SJCRH30 (cell line): ENCODE results near the gene INIP. TPM values are rescaled to one million over a fixed set of nuclear protein-coding genes. Genes with fewer than 3 reads are reported as not detected.

ENCODE experiments used
- DNase-seq, 2 experiments: peaks; one replicate each; pipeline ENCODE4 v3.0.0-alpha.2; 2015 to 2020
- H3K27ac ChIP-seq: fragments of 250-450 bp; sonication (Bioruptor Pico); 2 replicates; pipeline ENCODE4 v1.5.1; 2020; ENCODE audit warnings: mild to moderate bottlenecking, moderate library complexity
- H3K27me3 ChIP-seq: fragments of 250-450 bp; sonication (Bioruptor Pico); 2 replicates; pipeline ENCODE4 v1.5.1; 2020; ENCODE audit warnings: mild to moderate bottlenecking, moderate library complexity
- H3K36me3 ChIP-seq: fragments of 250-450 bp; sonication (Bioruptor Pico); 2 replicates; pipeline ENCODE4 v1.5.1; 2020; ENCODE audit warnings: mild to moderate bottlenecking, moderate library complexity
- H3K4me1 ChIP-seq: fragments of 250-450 bp; sonication (Bioruptor Pico); 2 replicates; pipeline ENCODE4 v1.5.1; 2020; ENCODE audit warnings: mild to moderate bottlenecking, moderate library complexity
- H3K4me3 ChIP-seq: fragments of 250-450 bp; sonication (Bioruptor Pico); 2 replicates; pipeline ENCODE4 v1.5.1; 2020; ENCODE audit warnings: mild to moderate bottlenecking, moderate library complexity
- H3K9me3 ChIP-seq: fragments of 250-450 bp; sonication (Bioruptor Pico); replicated peaks from 2 replicates; pipeline ENCODE4 v1.5.1; 2020; ENCODE audit warnings: mild to moderate bottlenecking, moderate library complexity
- total RNA-seq: library from RNA; depleted of rRNA; stranded (reverse); fragments of >200 nt; shearing (Covaris generic); gene quantifications from 2 replicates; pipeline ENCODE4 v1.2.3, GENCODE V29; 2014; rRNA removed

The INIP gene
- total RNA-seq, 1 experiment from 2014 or later: 43.8 TPM

- no peaks in the 10 kb centered on the region for H3K27me3 ChIP-seq
- H3K27ac ChIP-seq: no peak overlapping the region
- no peaks in the 10 kb centered on the region for H3K36me3 ChIP-seq
- no peaks in the 10 kb centered on the region for H3K9me3 ChIP-seq
- DNase-seq: no peak
- no peak overlapping the region for H3K4me3 ChIP-seq
- H3K4me1 ChIP-seq: no peaks in the 10 kb centered on the region
Observed at GRCh38 chr9:112669326-112669725, 48.6 kb downstream of the INIP start.

- Histone ChIP-seq H3K9me3 (no peaks in the 10 kb centered on the region), H3K27ac (no peak overlapping the region), H3K4me1 (no peaks in the 10 kb centered on the region), H3K4me3 (no peak overlapping the region), H3K27me3 (no peaks in the 10 kb centered on the region), H3K36me3 (no peaks in the 10 kb centered on the region)
- no peak for DNase-seq
Observed at GRCh38 chr9:112665347-112665746, 52.6 kb downstream of the INIP start.

GRCh38 chr9:112664531-112664930, 53.4 kb downstream of the INIP start:
- Histone ChIP-seq H3K4me3 (no peak overlapping the region), H3K4me1 (no peaks in the 10 kb centered on the region), H3K36me3 (no peaks in the 10 kb centered on the region), H3K27ac (no peak overlapping the region), H3K27me3 (no peaks in the 10 kb centered on the region), H3K9me3 (no peaks in the 10 kb centered on the region)
- DNase-seq: no peak

- no peaks in the 10 kb centered on the region for H3K4me1 ChIP-seq
- H3K9me3 ChIP-seq: no peaks in the 10 kb centered on the region
- no peak overlapping the region for H3K4me3 ChIP-seq
- H3K36me3 ChIP-seq: no peaks in the 10 kb centered on the region
- no peaks in the 10 kb centered on the region for H3K27me3 ChIP-seq
- no peak for DNase-seq
- no peak overlapping the region for H3K27ac ChIP-seq
Observed at GRCh38 chr9:112663681-112664080, 54.2 kb downstream of the INIP start.

- Histone ChIP-seq H3K4me1 (no peaks in the 10 kb centered on the region), H3K4me3 (no peak overlapping the region), H3K27ac (no peak overlapping the region), H3K27me3 (no peaks in the 10 kb centered on the region), H3K36me3 (no peaks in the 10 kb centered on the region), H3K9me3 (no peaks in the 10 kb centered on the region)
- DNase-seq: no peak
Observed at GRCh38 chr9:112659906-112660305, 58.0 kb downstream of the INIP start.

- H3K27me3 ChIP-seq: no peaks in the 10 kb centered on the region
- H3K4me1 ChIP-seq: no peaks in the 10 kb centered on the region
- no peaks in the 10 kb centered on the region for H3K9me3 ChIP-seq
- no peaks in the 10 kb centered on the region for H3K36me3 ChIP-seq
- no peak for DNase-seq
- no peak overlapping the region for H3K27ac ChIP-seq
- no peak overlapping the region for H3K4me3 ChIP-seq
Observed at GRCh38 chr9:112655668-112656067, 62.2 kb downstream of the INIP start.

- Histone ChIP-seq H3K36me3 (no peaks in the 10 kb centered on the region), H3K27ac (no peak overlapping the region), H3K27me3 (no peaks in the 10 kb centered on the region), H3K9me3 (peaks cover 5% of the 10 kb centered on the region; the same call in 1 of the 2 replicates), H3K4me3 (no peak overlapping the region), H3K4me1 (no peaks in the 10 kb centered on the region)
- DNase-seq: no peak
Observed at GRCh38 chr9:112654282-112654681, 63.6 kb downstream of the INIP start.

- peaks cover 5% of the 10 kb centered on the region for H3K36me3 ChIP-seq
- no peak overlapping the region for H3K4me3 ChIP-seq
- DNase-seq: no peak
- H3K9me3 ChIP-seq: peaks cover 20% of the 10 kb centered on the region
- H3K27me3 ChIP-seq: no peaks in the 10 kb centered on the region
- H3K4me1 ChIP-seq: no peaks in the 10 kb centered on the region
- no peak overlapping the region for H3K27ac ChIP-seq
Observed at GRCh38 chr9:112648624-112649023, 69.3 kb downstream of the INIP start.

GRCh38 chr9:112647596-112647995, 70.3 kb downstream of the INIP start:
- Histone ChIP-seq H3K4me1 (no peaks in the 10 kb centered on the region), H3K4me3 (no peak overlapping the region), H3K27ac (no peak overlapping the region), H3K27me3 (no peaks in the 10 kb centered on the region), H3K9me3 (peaks cover 20% of the 10 kb centered on the region), H3K36me3 (peaks cover 5% of the 10 kb centered on the region)
- no peak for DNase-seq

- Histone ChIP-seq H3K27me3 (no peaks in the 10 kb centered on the region), H3K9me3 (peaks cover 8% of the 10 kb centered on the region; the same call in 1 of the 2 replicates)
Observed at GRCh38 chr9:112642126-112642525, 75.8 kb downstream of the INIP start.

GRCh38 chr9:112640311-112640710, 77.6 kb downstream of the INIP start:
- Histone ChIP-seq H3K4me1 (no peaks in the 10 kb centered on the region), H3K27me3 (no peaks in the 10 kb centered on the region), H3K36me3 (no peaks in the 10 kb centered on the region), H3K4me3 (no peak overlapping the region), H3K27ac (no peak overlapping the region), H3K9me3 (0 out of 2 replicates have a peak, but pooled peaks cover 8% of the 10 kb centered on the region)
- DNase-seq: no peak

More at GRCh38 chr9:112642126-112642525, 75.8 kb downstream of the INIP start:
- no peak overlapping the region for H3K27ac ChIP-seq
- no peak for DNase-seq
- no peaks in the 10 kb centered on the region for H3K4me1 ChIP-seq
- H3K36me3 ChIP-seq: no peaks in the 10 kb centered on the region; the same call in 1 of the 2 replicates
- no peak overlapping the region for H3K4me3 ChIP-seq

Other genes with a start within 250 kb of the INIP start
- 16.2 and 17.6 TPM in 2 replicates for gene KIAA1958, start 231.3 kb downstream of the INIP start, total RNA-seq
- 23.3 and 24.8 TPM in 2 replicates for gene SNX30, start 32.6 kb upstream of the INIP start, total RNA-seq
- not detected in 2 replicates for gene SLC46A2, start 172.8 kb upstream of the INIP start, total RNA-seq